Ovary (tissue), 3 donors: ENCODE results near the gene PLCL1.

Experiments
- CTCF ChIP-seq, 3 donors: fragments of 450-650 bp in 2 of 3; fragments of 200-600 bp in 1 of 3; IDR thresholded peaks; one replicate each; pipeline versions ENCODE4 v1.5.1 to v1.8.0; 2016 to 2022; ENCODE audit warnings: antibody characterized with exemption in 3 of 3, mild to moderate bottlenecking in 1 of 3
- POLR2A ChIP-seq: fragments of 450-650 bp; IDR thresholded peaks from one replicate; pipeline ENCODE4 v1.6.1; 2017; ENCODE audit warnings: antibody characterized with exemption, mild to moderate bottlenecking, moderate library complexity
- donor health status: DM: no; HTN: no; CAD: no.

DNA sequence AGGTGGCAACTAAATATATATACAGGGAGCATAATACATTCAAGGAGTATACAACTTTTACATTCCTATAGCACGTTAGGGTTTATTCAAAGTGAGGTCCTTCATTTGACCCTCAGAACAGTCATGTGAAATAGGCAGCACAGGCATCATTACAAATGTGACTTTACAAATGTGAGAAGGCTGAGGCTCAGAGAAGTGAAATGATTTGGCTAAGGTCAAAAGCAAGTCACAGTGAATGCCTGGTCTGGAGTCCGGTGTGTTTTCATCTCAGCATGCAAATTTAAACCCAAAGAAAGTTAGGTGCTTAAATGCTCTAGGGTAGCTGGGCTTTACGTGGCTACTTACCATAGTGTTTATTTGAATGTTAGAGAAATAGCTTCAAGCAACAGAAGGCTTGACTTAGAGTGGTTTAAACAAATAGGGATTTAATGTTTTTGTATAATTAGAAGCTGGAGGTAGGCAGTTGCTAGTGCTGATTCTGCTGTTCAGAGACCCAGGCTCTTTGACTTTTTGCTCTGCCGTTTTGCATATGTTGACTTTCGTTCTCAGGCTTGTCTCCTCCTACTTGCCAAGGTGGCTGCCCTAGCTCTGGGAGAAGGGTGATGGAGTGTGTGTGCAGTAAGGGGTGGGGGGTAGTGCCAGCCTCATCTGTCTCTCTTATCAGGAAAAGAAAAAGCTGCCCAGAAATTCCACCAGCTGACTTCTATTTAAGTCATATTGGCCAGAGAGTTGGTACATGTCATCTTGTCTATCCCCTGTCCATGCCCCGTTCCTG is 89.2 kb downstream of the PLCL1 start:
- no peak for TF ChIP-seq CTCF (IDR thresholded peaks at IDR 0.05)
- no peak for TF ChIP-seq POLR2A
